ENCODE results near the gene MTHFD2.

DNA sequence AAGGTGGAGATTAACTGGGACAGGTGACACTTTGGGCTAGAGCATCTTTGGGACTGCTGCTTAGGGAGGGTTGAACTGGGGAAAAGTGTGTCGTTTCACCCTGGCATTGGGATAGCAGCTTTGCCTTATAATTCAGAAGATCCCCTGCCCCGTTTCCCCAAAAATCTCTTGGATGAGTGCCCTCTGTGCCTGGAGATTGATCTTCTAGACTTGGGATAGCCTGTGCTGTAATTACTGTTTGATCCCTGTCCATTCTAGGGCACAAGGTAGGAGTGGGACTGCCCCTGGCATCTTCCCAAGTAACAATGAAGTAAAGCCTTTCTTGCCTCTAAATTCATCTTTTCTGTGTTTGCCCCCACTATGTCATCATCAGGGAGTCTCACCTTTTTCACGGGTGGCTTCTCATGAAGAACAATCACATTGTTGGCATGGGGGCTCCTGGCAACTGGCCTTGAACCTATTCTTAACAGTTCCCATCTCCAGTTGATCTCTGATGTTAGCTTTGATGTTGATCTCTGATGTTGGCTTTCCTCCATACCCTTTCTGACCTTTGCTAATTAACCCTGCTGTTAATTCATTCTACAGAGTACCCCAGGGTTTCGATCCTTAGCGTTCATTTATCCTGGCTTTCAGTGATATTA lies 21.6 kb downstream of the MTHFD2 start:
- TF ChIP-seq TAF1 (IDR thresholded peaks at IDR 0.05; ENCODE audit: borderline replicate concordance, insufficient read depth, low read length): no peak
- no peak for TF ChIP-seq REST (IDR thresholded peaks at IDR 0.05; ENCODE audit: insufficient read depth in 1 of 2, low read depth in 2 of 2, low read length in 2 of 2)
- TF ChIP-seq POLR2AphosphoS5 (IDR thresholded peaks at IDR 0.05; ENCODE audit: low read depth, low read length): no peak; the same call in 1 of the 2 replicates
- no peak for TF ChIP-seq FOXP2 (optimal IDR thresholded peaks at IDR 0.05; ENCODE audit: borderline replicate concordance, extremely low read depth, extremely low read length, insufficient read depth)
